K562 (cell line): ENCODE measurements around the gene KLRC2. TPM values are rescaled to one million over a fixed set of nuclear protein-coding genes. Genes with fewer than 3 reads are reported as not detected.

Experiments used
- ATAC-seq: fragments of 200-7000 bp; cut with Tn5 transposase; 3 replicates; pipeline ENCODE4 v1.9.1; 2020; ENCODE audit warnings: moderate library complexity
- BruUV-seq: library from RNA; stranded (reverse); fragments of 400-500 nt; replicated peaks from 2 replicates; lab custom pipeline; 2021; lab: Mats Ljungman, UMichigan
- CTCF ChIA-PET: fragments of 300-600 bp; formaldehyde crosslinking; extraction: SDS; loops from one replicate; lab custom pipeline; 2021; ENCODE audit warnings: low intra/inter-chr PET ratio; lab: Yijun Ruan, JAX
- POLR2A ChIA-PET: fragments of 300-600, 350-650 bp; sonication (Branson Sonifier 250); formaldehyde crosslinking; extraction: SDS; loops from one replicate; lab custom pipeline; 2021; ENCODE audit warnings: antibody characterized with exemption, inconsistent platforms; lab: Yijun Ruan, JAX
- DNase-seq, 4 experiments: peaks; one replicate each; pipeline versions ENCODE4 v3.0.0 to v3.0.0-alpha.2; 2011 to 2018; ENCODE audit warnings: low spot score in 3 of 4, mixed read lengths in 3 of 4; ENCODE audit errors: extremely low read depth in 1 of 4
- FAIRE-seq: peaks from 2 replicates; lab custom pipeline; 2011; peaks lifted over from hg19 to GRCh38; lab: Jason Lieb, UNC
- H2AFZ ChIP-seq: 2 replicates; pipeline ENCODE4 v1.6.0; 2011; ENCODE audit warnings: low read depth, low read length, control low read depth, inconsistent platforms
- H3K27ac ChIP-seq: fragments of 200-600 bp; 3 replicates; pipeline ENCODE4 v1.8.0; 2011; ENCODE audit warnings: low read depth, mild to moderate bottlenecking, control low read depth, inconsistent platforms, low read length, moderate library complexity, mixed read lengths; ENCODE audit errors: extremely low read depth
- H3K27me3 ChIP-seq, 2 experiments: fragments of 300-600 bp in 1 of 2; 2 replicates in 1 of 2; 3 replicates in 1 of 2; pipeline versions ENCODE4 v1.6.0 to v1.8.0; 2011; ENCODE audit warnings: inconsistent platforms in 2 of 2, low read length in 2 of 2, mild to moderate bottlenecking in 1 of 2, mixed read lengths in 1 of 2, moderate library complexity in 1 of 2; ENCODE audit not compliant: control insufficient read depth in 2 of 2, insufficient read depth in 2 of 2
- H3K36me3 ChIP-seq: fragments of 300-600 bp; 3 replicates; pipeline ENCODE4 v1.8.0; 2011; ENCODE audit warnings: mild to moderate bottlenecking, low read length, inconsistent platforms; ENCODE audit not compliant: control insufficient read depth, insufficient read depth
- H3K4me1 ChIP-seq, 2 experiments: fragments of 200-600 bp in 1 of 2; replicated peaks in 1 of 2; 2 replicates in 1 of 2; 3 replicates in 1 of 2; pipeline versions ENCODE4 v1.5.1 to v1.8.0; 2011; ENCODE audit warnings: inconsistent platforms in 2 of 2, low read length in 2 of 2, mild to moderate bottlenecking in 1 of 2, mixed read lengths in 1 of 2, moderate library complexity in 1 of 2; ENCODE audit not compliant: control insufficient read depth in 2 of 2, insufficient read depth in 2 of 2
- H3K4me2 ChIP-seq: 2 replicates; pipeline ENCODE4 v1.6.1; 2011; ENCODE audit warnings: low read length, control low read depth, inconsistent platforms, mixed read lengths; ENCODE audit not compliant: insufficient read depth
- H3K4me3 ChIP-seq: fragments of 200-600 bp; sonication (generic), shearing (Covaris generic); 2 replicates; pipeline ENCODE4 v1.5.1; 2016; ENCODE audit warnings: control low read depth, inconsistent platforms
- H3K79me2 ChIP-seq: fragments of 200-600 bp; 3 replicates; pipeline ENCODE4 v1.8.0; 2011; ENCODE audit warnings: low read length, inconsistent platforms; ENCODE audit not compliant: control insufficient read depth, insufficient read depth
- H3K9ac ChIP-seq, 2 experiments: 2 replicates each; pipeline versions ENCODE4 v1.6.0 to v1.6.1; 2011; ENCODE audit warnings: low read depth in 2 of 2, low read length in 2 of 2, control low read depth in 1 of 2, inconsistent platforms in 1 of 2, mild to moderate bottlenecking in 1 of 2, mixed read lengths in 1 of 2; ENCODE audit not compliant: insufficient read depth in 1 of 2
- H3K9me1 ChIP-seq: one replicate; pipeline ENCODE4 v1.6.0; 2011; ENCODE audit warnings: inconsistent platforms, mild to moderate bottlenecking, low read length, moderate library complexity; ENCODE audit not compliant: control insufficient read depth, insufficient read depth
- H3K9me3 ChIP-seq: replicated peaks from 2 replicates; pipeline ENCODE4 v1.5.1; 2011; ENCODE audit warnings: low read depth, low read length, inconsistent platforms; ENCODE audit not compliant: control insufficient read depth, insufficient read depth
- H4K20me1 ChIP-seq: replicated peaks from 2 replicates; pipeline ENCODE4 v1.6.1; 2011; ENCODE audit warnings: low read length, inconsistent platforms, mixed read lengths; ENCODE audit not compliant: control insufficient read depth, insufficient read depth
- BHLHE40 ChIP-seq: IDR thresholded peaks from 2 replicates; pipeline ENCODE4 v1.6.1; 2011; ENCODE audit warnings: low read length, improper control_type of control experiment
- PREB ChIP-seq: sonication (generic); formaldehyde crosslinking; IDR thresholded peaks from 2 replicates; pipeline ENCODE4 v1.8.1; 2023; ENCODE audit warnings: mild to moderate bottlenecking, missing genetic modification reagents
- SPI1 ChIP-seq: IDR thresholded peaks from 2 replicates; pipeline ENCODE4 v1.6.1; 2011; ENCODE audit warnings: low read depth, low read length, control low read depth, borderline replicate concordance
- WGBS: fragments of 100-300 bp; shearing (Covaris generic); methylation state at CpG from one replicate; pipeline ENCODE4 v1.1.6; 2016; ENCODE audit warnings: low coverage, mixed read lengths; ENCODE audit not compliant: insufficient coverage; ENCODE audit errors: missing lambda C conversion rate; 5-methylcytosine and 5-hydroxymethylcytosine counted together
- in situ Hi-C: fragments of 300-500 bp; cut with MboI; formaldehyde crosslinking; loops from 4 replicates; pipeline ENCODE4 v1.15.0; 2018; ENCODE audit warnings: inconsistent platforms, mixed read lengths
- intact Hi-C: fragments of 100-400 bp; cut with micrococcal nuclease; formaldehyde crosslinking; loops from 2 replicates; pipeline ENCODE4 v1.14.2; 2022
- polyA plus RNA-seq, 8 experiments: library from polyadenylated mRNA; depleted of rRNA in 4 of 8; stranded (reverse) in 5 of 8; unstranded in 3 of 8; fragments of >200 nt; fragmentation: Nextera tagmentation in 2 of 8; fragmentation: Illumina TruSeq in 1 of 8; extraction: Ambion mirVana in 2 of 8; extraction: Trizol in 1 of 8; gene quantifications; 2 replicates each; pipeline versions ENCODE4 v1.2.1 to v1.2.3, GENCODE V29; 2011 to 2014; ENCODE audit warnings: inconsistent platforms in 1 of 8, missing spikeins in 1 of 8
- total RNA-seq, 7 experiments: library from RNA; depleted of rRNA in 6 of 7; stranded (reverse); fragments of >200 nt in 6 of 7; fragmentation: Illumina TruSeq in 2 of 7; extraction: Trizol in 2 of 7; gene quantifications; 2 replicates each; pipeline versions ENCODE4 v1.2.1 to v1.2.3, GENCODE V29; 2011 to 2021; ENCODE audit warnings: low replicate concordance in 1 of 7
- TF ChIP-seq, protein P1 (sequence below): fragments of 450-650 bp; IDR thresholded peaks from one replicate; pipeline ENCODE4 v1.6.1; 2018; ENCODE audit warnings: mild to moderate bottlenecking, moderate library complexity; ENCODE audit not compliant: partially characterized antibody

KLRC2 gene
- total and polyA plus RNA-seq, 9 of the 15 experiments (the other 6 are each of a cell fraction or from before 2014, with no cell fraction given): not detected

- TF ChIP-seq, protein P1, sequence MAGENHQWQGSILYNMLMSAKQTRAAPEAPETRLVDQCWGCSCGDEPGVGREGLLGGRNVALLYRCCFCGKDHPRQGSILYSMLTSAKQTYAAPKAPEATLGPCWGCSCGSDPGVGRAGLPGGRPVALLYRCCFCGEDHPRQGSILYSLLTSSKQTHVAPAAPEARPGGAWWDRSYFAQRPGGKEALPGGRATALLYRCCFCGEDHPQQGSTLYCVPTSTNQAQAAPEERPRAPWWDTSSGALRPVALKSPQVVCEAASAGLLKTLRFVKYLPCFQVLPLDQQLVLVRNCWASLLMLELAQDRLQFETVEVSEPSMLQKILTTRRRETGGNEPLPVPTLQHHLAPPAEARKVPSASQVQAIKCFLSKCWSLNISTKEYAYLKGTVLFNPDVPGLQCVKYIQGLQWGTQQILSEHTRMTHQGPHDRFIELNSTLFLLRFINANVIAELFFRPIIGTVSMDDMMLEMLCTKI: no peak
These were observed 27.0 kb downstream of the KLRC2 start (continued) for GRCh38 chr12:10408842-10409241.

DNA sequence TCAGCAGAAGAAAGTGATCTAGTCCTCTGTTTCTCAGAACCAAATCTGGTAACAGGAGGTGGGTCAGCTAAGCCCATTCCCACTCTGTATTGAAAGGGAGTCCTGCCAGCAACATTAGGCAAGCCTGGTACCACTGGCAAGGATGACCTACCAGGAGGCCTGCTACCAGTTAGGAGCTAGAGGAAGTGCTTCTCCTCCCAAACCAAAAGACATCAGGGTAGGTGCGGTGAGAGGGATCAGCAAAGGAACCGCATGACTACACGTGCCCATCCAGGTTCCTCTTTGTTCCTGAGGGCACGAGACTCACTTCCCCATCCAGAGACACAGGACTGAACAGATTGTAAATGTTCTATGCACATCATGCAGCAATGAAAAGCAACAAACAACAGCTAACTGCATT is 29.1 kb downstream of the KLRC2 start:
- Histone ChIP-seq H3K79me2 (no peaks in the 10 kb centered on the region), H2AFZ (peak overlapping the region; percentile 41; the same call in 1 of the 2 replicates), H3K4me3 (no peak overlapping the region), H3K27ac (no peak overlapping the region), H3K9me1 (no peaks in the 10 kb centered on the region), H3K36me3 (no peaks in the 10 kb centered on the region), H3K4me2 (no peak overlapping the region), H3K27me3 (no peaks in the 10 kb centered on the region), H3K9ac (no peak overlapping the region), H3K4me1 (peaks cover 0 to 3% of the 10 kb centered on the region in 2 experiments; a peak in 1 of 5 replicates), H3K9me3 (no peaks in the 10 kb centered on the region), H4K20me1 (no peaks in the 10 kb centered on the region)
- no peak for DNase-seq
- no TSS peak for BruUV-seq
- ATAC-seq: no peak
- CTCF ChIA-PET: no interaction called here
- in situ Hi-C loops: loop anchor here (5.0 kb wide), 1 partner anchor 51 kb away; no protein-coding TSS in a partner anchor
- no peak for FAIRE-seq
- intact Hi-C loops: no loop called here
- 25% methylated on average over 4 of the region's 4 CpGs for whole genome bisulfite sequencing
- POLR2A ChIA-PET: no interaction called here
- TF ChIP-seq SPI1: peak; percentile 37; the same call in 1 of the 2 replicates
- TF ChIP-seq BHLHE40: peak; percentile 66
- TF ChIP-seq PREB: no peak
